GM12874 (cell line): Measurements from ENCODE around the gene NAV3.

ENCODE experiments used
- TF ChIP-seq, protein P1 (sequence below): IDR thresholded peaks from 2 replicates; pipeline ENCODE4 v1.5.1; 2011; ENCODE audit warnings: low read depth, mild to moderate bottlenecking, control low read depth, low read length, moderate library complexity; ENCODE audit not compliant: insufficient read depth

Gene NAV3

DNA sequence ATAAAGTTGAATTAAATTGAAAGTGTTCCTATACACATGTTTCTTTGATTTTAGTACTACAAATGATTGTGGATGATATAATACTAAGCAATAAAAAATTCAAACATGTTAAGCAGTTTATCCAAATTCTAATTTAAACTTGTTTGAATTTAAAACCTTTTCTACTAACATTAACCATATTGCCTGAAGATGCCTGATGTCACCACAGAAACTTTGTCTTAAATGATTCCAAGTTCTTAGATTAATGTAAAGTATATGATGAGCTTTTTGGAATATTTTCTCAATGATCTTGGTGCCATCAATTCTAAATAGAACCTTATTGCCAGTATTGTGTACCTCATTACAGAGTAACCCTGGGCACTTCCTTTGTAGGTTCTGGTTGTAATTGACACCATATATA is 259.6 kb downstream of the NAV3 start:
- TF ChIP-seq, protein P1, sequence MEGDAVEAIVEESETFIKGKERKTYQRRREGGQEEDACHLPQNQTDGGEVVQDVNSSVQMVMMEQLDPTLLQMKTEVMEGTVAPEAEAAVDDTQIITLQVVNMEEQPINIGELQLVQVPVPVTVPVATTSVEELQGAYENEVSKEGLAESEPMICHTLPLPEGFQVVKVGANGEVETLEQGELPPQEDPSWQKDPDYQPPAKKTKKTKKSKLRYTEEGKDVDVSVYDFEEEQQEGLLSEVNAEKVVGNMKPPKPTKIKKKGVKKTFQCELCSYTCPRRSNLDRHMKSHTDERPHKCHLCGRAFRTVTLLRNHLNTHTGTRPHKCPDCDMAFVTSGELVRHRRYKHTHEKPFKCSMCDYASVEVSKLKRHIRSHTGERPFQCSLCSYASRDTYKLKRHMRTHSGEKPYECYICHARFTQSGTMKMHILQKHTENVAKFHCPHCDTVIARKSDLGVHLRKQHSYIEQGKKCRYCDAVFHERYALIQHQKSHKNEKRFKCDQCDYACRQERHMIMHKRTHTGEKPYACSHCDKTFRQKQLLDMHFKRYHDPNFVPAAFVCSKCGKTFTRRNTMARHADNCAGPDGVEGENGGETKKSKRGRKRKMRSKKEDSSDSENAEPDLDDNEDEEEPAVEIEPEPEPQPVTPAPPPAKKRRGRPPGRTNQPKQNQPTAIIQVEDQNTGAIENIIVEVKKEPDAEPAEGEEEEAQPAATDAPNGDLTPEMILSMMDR, result no peak

DNA sequence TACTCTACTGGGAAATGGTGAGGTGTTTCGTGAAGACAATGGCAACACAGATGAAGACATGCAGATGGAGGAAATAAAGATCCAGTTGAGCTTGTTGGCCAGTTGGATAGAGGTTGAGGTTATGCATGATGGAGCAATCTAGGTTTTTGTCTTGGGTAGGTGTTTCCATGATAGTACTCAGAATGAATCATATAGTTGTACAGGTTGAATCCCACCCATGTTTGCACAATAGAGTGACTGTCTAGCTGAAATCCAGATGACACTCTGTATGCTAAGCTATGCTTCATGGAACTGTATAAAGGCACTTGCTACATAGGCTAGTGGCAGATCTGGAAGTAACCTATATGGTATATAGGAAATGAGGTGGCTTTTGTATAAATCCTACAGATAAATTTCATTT is 264.9 kb downstream of the NAV3 start:
- TF ChIP-seq, protein P1, result no peak

DNA sequence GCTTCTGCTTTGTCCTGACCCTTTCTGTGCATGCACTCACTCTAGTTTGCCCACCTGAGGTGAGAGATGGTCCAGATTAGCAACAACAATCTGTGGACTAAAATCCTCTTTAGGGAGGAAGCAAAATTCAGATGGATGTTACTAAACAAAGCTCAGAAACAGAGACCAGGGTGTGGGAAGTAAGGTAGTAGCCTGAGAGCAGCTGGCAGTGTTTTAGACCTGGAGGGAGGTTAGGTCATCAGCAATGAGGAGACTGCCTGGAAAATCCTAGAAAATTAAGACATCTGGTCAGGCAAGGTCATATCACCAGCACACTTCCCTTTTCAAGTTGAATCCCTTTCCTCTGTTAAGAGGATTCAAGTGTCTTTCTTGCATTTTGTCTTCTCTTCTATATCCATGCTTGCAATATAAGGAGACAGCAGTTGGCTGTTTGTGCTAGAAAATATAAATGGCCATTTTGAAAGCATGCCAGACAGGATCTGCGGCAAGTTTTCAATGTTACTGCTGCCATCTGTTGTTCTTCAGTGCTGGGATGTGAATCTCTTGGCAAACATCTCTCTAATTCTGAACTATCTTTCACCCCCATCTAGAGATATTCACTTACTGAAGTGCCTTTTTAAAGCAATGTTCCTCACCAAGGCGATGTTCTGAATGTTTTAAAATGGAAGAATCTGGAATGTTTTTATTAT is 266.4 kb downstream of the NAV3 start:
- TF ChIP-seq, protein P1, result no peak

DNA sequence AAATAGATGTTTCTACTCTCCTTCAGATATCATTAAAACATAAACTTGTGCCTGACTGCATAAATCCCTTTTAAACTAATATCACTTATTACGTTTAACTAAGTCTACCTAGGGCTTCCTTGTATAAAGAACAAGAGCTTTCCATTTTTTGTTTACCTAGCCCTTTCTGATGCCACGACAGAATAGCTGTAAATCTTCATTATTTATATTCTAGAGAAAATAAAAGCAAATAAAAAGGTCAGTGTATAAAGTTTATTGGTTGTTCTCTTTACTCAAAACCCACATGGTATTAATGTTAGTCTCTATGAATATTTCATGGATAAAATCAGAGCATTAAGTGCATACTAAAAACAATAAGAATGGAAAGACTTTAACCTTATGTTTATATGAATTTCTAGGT is 269.1 kb downstream of the NAV3 start:
- TF ChIP-seq, protein P1, result no peak

DNA sequence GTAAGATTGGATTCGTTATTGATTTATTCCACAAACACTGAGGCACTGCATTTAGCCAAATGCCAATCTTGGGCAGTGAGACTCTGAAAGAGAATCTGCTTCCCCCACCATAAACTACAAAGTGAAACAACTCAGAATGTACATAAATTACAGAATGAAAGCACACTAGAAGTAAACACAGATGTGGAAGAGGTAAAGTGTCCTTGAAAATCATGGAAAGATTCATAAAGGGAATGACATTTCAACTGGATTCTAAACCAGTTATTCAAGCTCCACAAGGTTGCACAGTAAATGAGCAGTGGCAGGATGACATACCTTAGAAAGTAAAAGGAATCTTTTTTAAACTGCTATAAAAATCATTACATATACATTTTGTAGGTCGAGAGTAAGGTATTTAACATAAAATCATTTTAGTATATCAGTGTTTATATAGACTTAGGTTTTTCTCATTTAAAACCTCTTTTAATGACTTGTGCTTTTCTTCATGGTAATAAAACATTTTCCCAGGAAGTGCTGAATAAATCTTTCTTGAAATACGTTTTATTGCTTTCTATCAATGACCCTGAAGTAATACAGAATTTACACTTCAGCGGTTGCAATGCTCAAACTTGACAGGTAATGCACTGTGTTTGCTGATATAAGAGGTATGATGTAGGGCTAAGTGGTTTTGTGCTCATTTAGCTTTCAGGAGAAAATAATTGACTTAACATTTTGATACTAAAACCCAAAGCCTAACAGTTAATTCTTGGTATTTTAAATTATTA is 270.6 kb downstream of the NAV3 start:
- TF ChIP-seq, protein P1, result no peak

DNA sequence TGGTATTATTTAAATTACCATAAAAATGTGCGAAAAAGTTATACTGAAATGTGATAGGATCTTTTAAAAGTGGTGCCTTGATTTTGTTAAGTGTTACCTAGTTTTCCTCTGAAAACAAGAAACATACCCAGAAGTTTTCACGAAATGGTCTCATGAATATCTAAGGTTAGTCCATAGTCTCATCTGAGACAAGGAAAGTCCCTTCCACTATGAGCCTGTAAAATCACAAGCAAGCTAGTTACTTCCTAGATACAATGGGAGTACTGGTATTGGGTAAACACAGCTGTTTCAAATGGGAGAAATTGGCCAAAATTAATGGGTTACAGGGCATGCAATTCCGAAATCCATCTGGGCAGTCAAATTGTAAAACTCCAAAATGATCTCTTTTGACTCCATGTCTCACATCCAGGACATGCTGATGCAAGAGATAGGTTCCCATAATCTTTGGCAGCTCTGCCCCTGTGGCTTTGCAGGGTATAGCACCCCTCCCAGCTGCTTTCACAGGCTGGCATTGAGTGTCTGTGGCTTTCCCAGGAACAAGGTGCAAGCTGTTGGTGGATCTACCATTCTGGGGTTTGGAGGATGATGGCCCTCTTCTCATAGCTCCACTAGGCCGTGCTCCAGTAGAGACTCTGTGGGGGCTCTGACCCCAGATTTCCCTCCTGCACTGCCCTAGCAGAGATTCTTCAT is 271.4 kb downstream of the NAV3 start:
- TF ChIP-seq, protein P1, result 0 out of 2 replicates have a peak, but pooled peaks have one; percentile 1

DNA sequence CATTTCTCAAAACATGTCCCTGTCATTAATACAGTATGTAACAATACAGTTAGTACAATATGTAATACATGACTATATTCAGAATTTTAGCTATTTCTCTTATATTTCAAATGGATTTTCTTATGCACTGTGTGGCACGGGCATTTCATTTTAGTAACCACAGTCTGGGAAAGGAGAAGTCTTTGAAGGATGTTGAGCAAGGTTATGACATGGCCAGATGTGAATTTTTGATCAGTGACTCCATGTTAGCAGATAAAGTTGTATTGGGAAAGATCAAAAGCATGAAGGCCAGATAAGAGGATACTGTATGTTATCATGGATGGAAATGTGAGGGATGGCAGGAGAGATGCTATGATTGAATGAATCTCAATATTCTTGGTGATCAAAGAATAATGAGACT is 285.2 kb downstream of the NAV3 start:
- TF ChIP-seq, protein P1, result no peak
